ENCODE measurements around the gene TBC1D9B.

- TF ChIP-seq CTCF (IDR thresholded peaks at IDR 0.05 in 2 of 3, conservative IDR thresholded peaks at IDR 0.05 in 1 of 3; ENCODE audit: borderline replicate concordance in 1 of 3, insufficient read depth in 1 of 3, low read depth in 2 of 3, low read length in 2 of 3) (no peak), REST (IDR thresholded peaks at IDR 0.05; ENCODE audit: low read depth) (no peak), POLR2AphosphoS5 (IDR thresholded peaks at IDR 0.05; ENCODE audit: low read depth, low read length) (no peak), CEBPB (IDR thresholded peaks at IDR 0.05; ENCODE audit: low read depth) (no peak), EZH2 (IDR thresholded peaks at IDR 0.05) (no peak), ZBTB33 (IDR thresholded peaks at IDR 0.05; ENCODE audit: extremely low read depth, insufficient replicate concordance, low read length) (no peak), POLR2A (IDR thresholded peaks at IDR 0.05; ENCODE audit: borderline replicate concordance, extremely low read depth, insufficient read depth, insufficient read length) (no peak), CBX3 (IDR thresholded peaks at IDR 0.05; ENCODE audit: low read depth) (no peak), RAD21 (IDR thresholded peaks at IDR 0.05; ENCODE audit: low read depth) (no peak), EGR1 (IDR thresholded peaks at IDR 0.05; ENCODE audit: low read depth) (no peak), YY1 (IDR thresholded peaks at IDR 0.05; ENCODE audit: extremely low read depth, insufficient replicate concordance, low read depth, low read length) (no peak), JUND (IDR thresholded peaks at IDR 0.05) (no peak)
These were observed 90.2 kb downstream of the TBC1D9B start for GRCh38 chr5:179817470-179817840.

Data from HCT116 (cell line).